Lower lobe of right lung (tissue), 2 donors: ENCODE data around the gene AEN. TPM values are rescaled to one million over a fixed set of nuclear protein-coding genes. Genes with fewer than 3 reads are reported as not detected.
"Not testable (repeated sequence)": the region's sequence is repeated elsewhere in the genome, so short reads cannot be mapped to it uniquely, and the experiment has no call there.

ENCODE experiments used
- ATAC-seq, 2 donors: fragments of 200-7000 bp; cut with Tn5 transposase; one replicate each; pipeline ENCODE4 v1.9.1; 2020 to 2022; ENCODE audit warnings: mild to moderate bottlenecking in 2 of 2, moderate library complexity in 2 of 2
- DNase-seq: peaks from one replicate; pipeline ENCODE4 v3.0.0-alpha.2; 2020
- H3K27ac ChIP-seq: fragments of 200-600 bp; one replicate; pipeline ENCODE4 v1.8.0; 2022
- H3K27me3 ChIP-seq: fragments of 200-600 bp; one replicate; pipeline ENCODE4 v1.8.0; 2022; ENCODE audit warnings: low read depth
- H3K36me3 ChIP-seq: fragments of 200-600 bp; one replicate; pipeline ENCODE4 v1.8.0; 2022; ENCODE audit warnings: mild to moderate bottlenecking
- H3K4me1 ChIP-seq: fragments of 200-600 bp; one replicate; pipeline ENCODE4 v1.8.0; 2022
- H3K4me3 ChIP-seq: fragments of 200-600 bp; one replicate; pipeline ENCODE4 v1.8.0; 2022; ENCODE audit warnings: mild to moderate bottlenecking
- H3K9me3 ChIP-seq: fragments of 200-600 bp; one replicate; pipeline ENCODE4 v1.8.0; 2022
- intact Hi-C: fragments of 100-400 bp; cut with DNase I; formaldehyde crosslinking; loops from one replicate; pipeline ENCODE4 v1.11.0; 2022
- total RNA-seq: library from RNA; stranded (reverse); fragmentation: NEBNext Ultra II Directional; extraction: Animal tissue kit (Norgen Biotek cat#: 25700); gene quantifications from one replicate; pipeline ENCODE4 v1.2.1, GENCODE V29; 2021
- TF ChIP-seq, protein P1 (sequence below): fragments of 200-600 bp; IDR thresholded peaks from one replicate; pipeline ENCODE4 v1.8.0; 2022; ENCODE audit warnings: antibody characterized with exemption, mild to moderate bottlenecking
- donor health status: DM: no; HTN: yes; CAD: no; lungs with severe emphysema.

Gene AEN
- total RNA-seq, 1 donor from 2014 or later = 23.8 TPM

- Histone ChIP-seq H3K4me3 (no peak overlapping the region), H3K36me3 (peaks cover 6% of the 10 kb centered on the region), H3K4me1 (peaks cover 54% of the 10 kb centered on the region), H3K9me3 (no peaks in the 10 kb centered on the region), H3K27me3 (no peaks in the 10 kb centered on the region), H3K27ac (no peak overlapping the region)
- TF ChIP-seq, protein P1, sequence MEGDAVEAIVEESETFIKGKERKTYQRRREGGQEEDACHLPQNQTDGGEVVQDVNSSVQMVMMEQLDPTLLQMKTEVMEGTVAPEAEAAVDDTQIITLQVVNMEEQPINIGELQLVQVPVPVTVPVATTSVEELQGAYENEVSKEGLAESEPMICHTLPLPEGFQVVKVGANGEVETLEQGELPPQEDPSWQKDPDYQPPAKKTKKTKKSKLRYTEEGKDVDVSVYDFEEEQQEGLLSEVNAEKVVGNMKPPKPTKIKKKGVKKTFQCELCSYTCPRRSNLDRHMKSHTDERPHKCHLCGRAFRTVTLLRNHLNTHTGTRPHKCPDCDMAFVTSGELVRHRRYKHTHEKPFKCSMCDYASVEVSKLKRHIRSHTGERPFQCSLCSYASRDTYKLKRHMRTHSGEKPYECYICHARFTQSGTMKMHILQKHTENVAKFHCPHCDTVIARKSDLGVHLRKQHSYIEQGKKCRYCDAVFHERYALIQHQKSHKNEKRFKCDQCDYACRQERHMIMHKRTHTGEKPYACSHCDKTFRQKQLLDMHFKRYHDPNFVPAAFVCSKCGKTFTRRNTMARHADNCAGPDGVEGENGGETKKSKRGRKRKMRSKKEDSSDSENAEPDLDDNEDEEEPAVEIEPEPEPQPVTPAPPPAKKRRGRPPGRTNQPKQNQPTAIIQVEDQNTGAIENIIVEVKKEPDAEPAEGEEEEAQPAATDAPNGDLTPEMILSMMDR = no peak
- intact Hi-C loops = no loop called here
- ATAC-seq = no peak
- DNase-seq = no peak
These were observed 20.9 kb downstream of the AEN start for GRCh38 chr15:88641959-88642452.

- H3K9me3 ChIP-seq, DNase-seq, H3K4me3 ChIP-seq, H3K36me3 ChIP-seq, H3K27me3 ChIP-seq, intact Hi-C loops, ATAC-seq, H3K27ac ChIP-seq: not testable (repeated sequence)
- peaks cover 54% of the 10 kb centered on the region for H3K4me1 ChIP-seq
These were observed 21.4 kb downstream of the AEN start for GRCh38 chr15:88642514-88642913.

GRCh38 chr15:88644741-88645140, 23.6 kb downstream of the AEN start:
- H3K4me1 ChIP-seq = peaks cover 55% of the 10 kb centered on the region
- no peak for ATAC-seq
- H3K27ac ChIP-seq = no peak overlapping the region
- H3K9me3 ChIP-seq = no peaks in the 10 kb centered on the region
- H3K27me3 ChIP-seq = no peaks in the 10 kb centered on the region
- H3K36me3 ChIP-seq = peaks cover 6% of the 10 kb centered on the region
- intact Hi-C loops = no loop called here
- H3K4me3 ChIP-seq = no peak overlapping the region
- TF ChIP-seq, protein P1 = no peak
- no peak for DNase-seq

GRCh38 chr15:88645171-88646087, 24.3 kb downstream of the AEN start:
- TF ChIP-seq, protein P1 = no peak
- intact Hi-C loops = no loop called here
- Histone ChIP-seq H3K4me3 (no peak overlapping the region), H3K27me3 (no peaks in the 10 kb centered on the region), H3K9me3 (no peaks in the 10 kb centered on the region), H3K27ac (no peak overlapping the region), H3K36me3 (peaks cover 10% of the 10 kb centered on the region), H3K4me1 (peaks cover 55% of the 10 kb centered on the region)
- ATAC-seq (no peak), DNase-seq (no peak)

- H3K9me3 ChIP-seq = no peaks in the 10 kb centered on the region
- no peak overlapping the region for H3K27ac ChIP-seq
- TF ChIP-seq, protein P1 = no peak
- DNase-seq = no peak
- no peak overlapping the region for H3K4me3 ChIP-seq
- H3K4me1 ChIP-seq = peaks cover 50% of the 10 kb centered on the region
- intact Hi-C loops = no loop called here
- H3K36me3 ChIP-seq = peaks cover 6% of the 10 kb centered on the region
- ATAC-seq = no peak
- no peaks in the 10 kb centered on the region for H3K27me3 ChIP-seq
These were observed 24.9 kb downstream of the AEN start for GRCh38 chr15:88646088-88646405.

DNA sequence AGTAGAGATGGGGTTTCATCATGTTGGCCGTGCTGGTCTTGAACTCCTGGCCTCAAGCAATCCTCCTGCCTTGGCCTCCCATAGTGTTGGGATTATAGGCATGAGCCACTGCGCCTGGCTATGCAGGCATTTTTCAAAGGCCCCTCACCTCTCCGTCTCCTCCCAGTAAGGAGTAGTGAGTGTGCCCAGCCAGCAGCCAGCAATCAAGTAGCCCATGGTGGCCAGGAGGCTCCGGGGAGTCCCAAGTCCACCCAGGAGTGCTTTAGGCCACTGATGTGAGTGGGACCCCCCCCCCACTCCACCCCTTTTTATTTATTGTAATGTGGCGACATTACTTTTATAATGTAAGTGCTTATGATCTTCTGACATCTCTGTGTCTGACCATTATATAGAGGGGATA, 25.8 kb downstream of the AEN start:
- peaks cover 41% of the 10 kb centered on the region for H3K4me1 ChIP-seq
- DNase-seq = no peak

More for the DNA sequence above, 25.8 kb downstream of the AEN start:
- intact Hi-C loops = no loop called here
- no peak overlapping the region for H3K4me3 ChIP-seq
- no peak for ATAC-seq
- H3K27me3 ChIP-seq = no peaks in the 10 kb centered on the region
- H3K9me3 ChIP-seq = no peaks in the 10 kb centered on the region
- H3K27ac ChIP-seq = no peak overlapping the region
- H3K36me3 ChIP-seq = peaks cover 6% of the 10 kb centered on the region
- TF ChIP-seq, protein P1 = no peak
